GM19455 (cell line): ENCODE results near the gene ATG9B.
"Not testable (repeated sequence)": the region's sequence is repeated elsewhere in the genome, so short reads cannot be mapped to it uniquely, and the experiment has no call there.

Experiments
- ATAC-seq: cut with Tn5 transposase; IDR thresholded peaks from one replicate; pipeline ENCODE4 v1.9.1; 2021; ENCODE audit not compliant: unreplicated experiment

ATG9B gene

DNA sequence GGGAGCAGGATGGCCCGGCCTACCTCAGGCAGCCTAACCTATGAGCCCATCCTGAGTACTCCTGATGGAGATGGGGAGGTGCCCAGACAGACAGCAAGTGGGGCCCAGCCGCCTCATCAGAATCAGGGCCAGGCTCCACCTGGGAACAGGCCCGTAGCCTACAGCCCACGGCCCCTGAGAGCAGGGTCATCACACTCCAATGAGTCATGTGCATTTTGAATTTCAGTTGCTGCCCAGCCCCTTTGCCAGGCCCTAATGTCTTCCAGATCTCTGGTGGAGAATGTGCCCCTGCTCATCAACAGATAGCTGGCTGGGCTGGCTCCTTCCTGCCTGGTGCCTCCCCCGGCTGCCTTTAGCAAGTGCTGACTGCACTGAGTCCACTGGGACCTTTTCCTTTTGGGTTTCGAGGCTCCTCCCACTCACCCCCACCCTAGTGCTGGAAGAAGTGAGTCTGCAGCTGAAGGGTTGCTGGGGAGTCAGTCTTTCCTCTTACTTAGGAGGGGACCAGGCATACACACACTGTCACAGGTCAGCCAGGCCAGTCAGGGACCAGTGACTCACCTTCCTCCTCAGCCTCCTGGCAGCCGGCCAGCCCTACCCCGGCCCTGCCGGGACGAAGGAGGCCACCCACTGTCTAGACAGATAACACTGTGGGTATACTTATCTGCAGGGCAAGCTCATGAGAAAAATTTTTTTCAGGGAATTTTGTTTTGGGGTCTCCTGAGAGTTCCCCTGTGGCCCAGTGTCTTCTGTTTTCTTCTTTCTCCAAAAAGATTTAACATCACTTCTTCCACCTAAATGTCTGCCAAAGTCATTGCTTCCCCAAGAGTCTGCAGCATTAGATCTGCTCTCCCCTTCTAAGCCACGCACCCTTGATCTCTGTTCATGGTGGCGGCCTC, 14.9 kb upstream of the ATG9B start:
- no peak for ATAC-seq

DNA sequence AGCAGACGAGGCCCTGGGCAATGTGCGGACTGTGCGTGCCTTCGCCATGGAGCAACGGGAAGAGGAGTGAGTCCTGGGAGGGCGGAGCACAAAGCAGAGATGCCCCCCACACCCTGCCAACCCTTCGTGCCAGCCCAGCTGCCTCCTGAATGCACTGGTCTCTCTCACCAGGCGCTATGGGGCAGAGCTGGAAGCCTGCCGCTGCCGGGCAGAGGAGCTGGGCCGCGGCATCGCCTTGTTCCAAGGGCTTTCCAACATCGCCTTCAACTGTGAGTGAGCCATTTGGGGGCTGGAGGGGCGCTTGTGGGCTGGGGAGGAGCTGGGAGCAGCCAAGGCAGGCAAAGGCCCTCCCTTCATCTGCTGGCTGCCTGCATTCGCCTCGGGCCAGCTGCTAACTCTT, 11.6 kb upstream of the ATG9B start:
- no peak for ATAC-seq

DNA sequence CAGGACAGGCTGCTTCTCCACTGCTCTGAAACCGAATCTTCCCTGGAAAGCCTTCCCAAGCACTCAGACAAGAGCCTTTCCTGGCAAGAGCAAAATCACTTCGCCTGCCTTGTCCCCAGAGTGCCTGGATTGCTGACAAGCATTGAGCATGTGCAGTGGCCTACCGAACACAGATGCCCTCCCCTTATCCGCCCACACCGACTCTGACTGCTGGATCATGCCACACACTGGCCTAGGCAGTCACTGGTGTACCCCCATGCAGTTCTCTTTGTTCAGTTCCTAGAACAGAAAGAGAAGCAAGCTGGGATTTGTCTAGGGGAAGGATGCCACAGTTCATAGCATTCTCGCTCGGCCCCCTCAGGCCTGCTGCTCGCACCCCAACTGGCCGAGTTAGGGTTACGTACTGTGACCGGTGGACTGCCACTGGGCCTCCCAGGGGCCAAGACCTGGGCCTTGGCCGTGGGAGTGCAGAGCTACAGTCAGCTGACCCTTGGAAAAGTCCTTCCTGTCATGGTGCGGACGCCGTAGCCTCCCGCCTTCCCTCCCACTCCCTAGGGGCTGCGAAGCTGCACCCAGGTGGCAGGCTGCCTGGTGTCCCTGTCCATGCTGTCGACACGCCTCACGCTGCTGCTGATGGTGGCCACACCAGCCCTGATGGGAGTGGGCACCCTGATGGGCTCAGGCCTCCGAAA, 10.9 kb upstream of the ATG9B start:
- no peak for ATAC-seq

DNA sequence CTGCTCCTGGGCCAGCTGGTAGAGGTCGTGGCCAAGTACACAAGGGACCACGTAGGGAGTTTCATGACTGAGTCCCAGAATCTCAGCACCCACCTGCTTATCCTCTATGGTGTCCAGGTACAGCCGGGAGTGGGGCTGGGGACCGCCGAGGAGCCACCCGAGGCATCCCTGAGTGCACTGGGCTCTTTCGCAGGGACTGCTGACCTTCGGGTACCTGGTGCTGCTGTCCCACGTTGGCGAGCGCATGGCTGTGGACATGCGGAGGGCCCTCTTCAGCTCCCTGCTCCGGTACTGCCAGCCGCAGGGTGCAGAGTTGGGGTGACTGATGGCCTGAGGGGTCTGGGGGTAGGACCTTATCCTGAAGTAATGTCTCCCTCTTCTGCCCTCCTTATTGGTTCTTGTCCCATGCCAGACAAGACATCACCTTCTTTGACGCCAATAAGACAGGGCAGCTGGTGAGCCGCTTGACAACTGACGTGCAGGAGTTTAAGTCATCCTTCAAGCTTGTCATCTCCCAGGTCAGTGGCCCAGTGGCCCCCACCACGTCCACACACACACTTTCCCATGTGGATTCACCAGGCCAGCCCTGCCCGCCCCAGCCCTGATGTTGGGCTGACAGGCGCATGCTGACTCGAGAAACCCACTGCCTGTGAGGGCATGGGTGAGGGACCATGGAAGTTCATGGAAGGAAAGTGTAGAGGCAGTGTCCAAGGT, 10.2 kb upstream of the ATG9B start:
- no peak for ATAC-seq

DNA sequence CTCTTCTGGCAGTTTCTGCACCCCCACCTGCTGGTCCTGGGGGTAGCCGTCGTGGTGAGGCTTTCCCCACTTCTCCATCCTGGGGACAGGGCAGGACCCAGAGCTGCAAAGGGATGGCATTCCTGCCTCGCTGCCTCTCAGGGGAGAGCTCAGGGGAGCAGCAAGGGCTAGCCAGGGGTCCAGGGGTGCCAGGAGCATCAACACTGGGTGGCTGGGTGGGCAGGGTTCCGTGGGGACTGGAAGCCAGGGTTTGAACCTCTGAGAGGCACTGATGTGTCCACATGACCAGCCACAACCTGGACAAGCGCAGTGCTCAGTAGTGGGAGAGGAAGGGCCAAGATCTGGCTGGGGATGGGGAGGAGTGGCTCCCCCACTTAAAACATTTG, 9.6 kb upstream of the ATG9B start:
- no peak for ATAC-seq

DNA sequence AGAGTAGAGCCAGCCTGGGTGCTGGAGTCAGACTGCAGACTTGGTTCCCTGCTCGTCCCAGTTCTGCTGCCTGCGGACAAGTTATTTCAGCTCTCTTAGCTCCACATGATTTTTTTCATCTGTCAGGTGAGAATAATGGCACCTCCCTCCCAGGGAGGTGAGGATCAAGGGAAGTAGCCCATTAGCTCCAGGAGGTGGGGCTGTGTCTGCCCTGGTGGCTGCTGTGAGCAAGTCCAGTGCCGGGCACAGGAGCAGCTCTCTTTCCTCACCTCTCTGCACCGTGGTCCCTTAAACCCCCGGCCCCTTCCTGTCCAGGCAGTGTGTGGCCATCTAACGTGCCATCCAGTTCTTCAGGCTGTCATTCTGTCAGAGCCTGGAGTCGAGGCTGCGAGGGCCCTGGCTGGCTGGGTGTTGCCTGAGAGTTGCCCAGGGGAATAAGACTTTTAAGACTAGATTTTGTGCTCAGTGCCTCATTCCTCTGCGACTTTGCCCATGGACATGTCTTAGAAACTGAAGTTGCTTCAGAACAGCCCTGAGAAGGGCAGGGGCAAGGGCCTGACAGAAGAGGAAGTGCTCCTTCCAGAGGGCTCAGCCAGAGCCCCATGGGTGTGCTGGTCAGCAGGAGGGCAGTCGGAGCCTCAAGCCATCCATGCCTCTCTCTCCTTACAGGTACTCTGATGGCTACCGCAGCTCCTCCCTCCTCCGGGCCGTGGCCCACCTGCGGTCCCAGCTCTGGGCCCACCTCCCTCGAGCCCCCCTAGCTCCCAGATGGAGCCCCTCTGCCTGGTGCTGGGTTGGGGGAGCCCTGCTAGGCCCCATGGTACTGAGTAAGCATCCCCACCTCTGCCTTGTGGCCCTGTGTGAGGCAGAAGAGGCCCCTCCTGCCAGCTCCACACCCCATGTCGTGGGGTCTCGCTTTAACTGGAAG, 8.9 kb upstream of the ATG9B start:
- no peak for ATAC-seq

DNA sequence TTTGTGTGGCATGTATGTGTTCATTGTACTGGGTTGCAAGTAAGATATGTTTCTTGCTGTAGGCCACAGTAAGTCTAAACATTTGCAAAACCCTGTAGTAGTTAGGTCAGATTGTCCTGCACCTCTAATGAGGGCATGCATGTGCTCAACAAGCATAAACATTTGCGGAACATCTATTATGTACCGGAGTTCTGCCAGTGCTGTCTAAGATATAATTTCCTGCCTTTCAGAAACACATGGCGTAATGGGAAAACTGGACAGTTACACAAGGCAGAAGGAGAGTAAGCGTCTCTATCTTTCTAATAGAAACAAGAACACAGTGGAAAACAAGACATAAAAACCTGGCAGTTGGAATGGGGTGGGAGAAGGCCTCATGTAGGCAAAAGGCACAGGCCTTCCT, 6.7 kb upstream of the ATG9B start:
- no peak for ATAC-seq

DNA sequence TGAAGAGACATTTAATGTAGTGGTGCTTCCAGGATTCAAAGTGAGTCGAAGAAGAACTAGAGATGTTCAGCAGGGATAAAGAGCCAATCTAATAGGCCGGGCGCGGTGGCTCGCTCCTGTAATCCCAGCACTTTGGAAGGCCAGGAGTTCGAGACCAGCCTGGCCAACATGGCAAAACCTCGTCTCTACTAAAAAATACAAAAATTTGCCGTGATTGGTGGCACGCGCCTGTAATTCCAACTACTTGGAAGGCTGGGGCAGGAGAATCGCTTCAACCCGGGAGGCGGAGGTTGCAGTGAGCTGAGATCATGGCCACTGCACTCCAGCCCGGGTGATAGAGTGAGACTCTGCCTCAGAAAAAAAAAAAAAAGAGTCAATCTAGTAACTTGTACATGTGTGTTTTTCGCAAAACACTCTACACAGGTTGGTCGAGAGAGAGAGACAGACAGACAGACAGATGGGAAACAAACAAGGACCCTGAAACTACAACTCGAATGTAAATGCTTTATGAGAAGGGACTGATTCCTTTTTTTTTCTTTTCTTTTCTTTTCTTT, 4.7 kb upstream of the ATG9B start:
- ATAC-seq = no peak

DNA sequence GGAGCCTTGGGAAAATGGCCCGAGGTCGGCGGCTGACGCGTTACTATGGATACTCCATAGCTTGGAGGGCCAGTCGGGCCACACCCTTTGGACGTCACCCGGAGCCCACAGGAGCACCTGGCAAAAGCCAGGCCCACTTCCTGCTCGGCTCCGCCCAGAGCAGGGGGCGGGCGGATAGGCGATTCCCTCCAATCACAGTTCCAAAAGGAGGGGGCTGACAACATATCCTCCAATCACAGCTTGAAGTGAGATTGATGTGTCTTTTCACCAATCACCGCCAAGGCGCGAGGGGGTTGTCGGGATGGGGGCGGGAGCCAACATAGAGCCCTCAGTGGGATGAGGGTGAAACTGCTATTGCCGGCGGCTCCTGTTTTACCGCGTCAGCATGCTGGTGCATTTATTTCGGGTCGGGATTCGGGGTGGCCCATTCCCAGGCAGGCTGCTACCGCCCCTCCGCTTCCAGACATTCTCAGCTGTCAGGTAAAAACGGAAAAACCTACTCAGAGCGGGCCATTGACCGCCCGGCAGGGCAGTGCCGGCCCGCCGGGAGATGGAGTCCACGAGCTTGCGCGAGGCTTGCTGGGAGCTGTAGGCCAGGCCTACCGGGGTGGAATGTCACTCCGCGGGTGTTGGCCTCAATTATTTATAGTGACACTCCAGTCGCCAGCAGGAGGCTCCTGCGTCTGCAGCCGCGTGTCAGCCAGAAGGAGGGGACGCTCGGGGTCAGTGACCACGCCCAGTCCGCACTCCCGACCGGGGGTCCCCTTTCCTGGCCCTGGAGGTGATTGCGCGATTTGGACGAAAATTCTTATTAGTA, 4.0 kb upstream of the ATG9B start, which contains the start of gene ABCB8:
Gene ABCB8 (plus strand): TSS at position 320 of the 817 bp plus-strand sequence. CDS start 66 bp downstream, at position 386.
- ATAC-seq = peak; percentile 94

DNA sequence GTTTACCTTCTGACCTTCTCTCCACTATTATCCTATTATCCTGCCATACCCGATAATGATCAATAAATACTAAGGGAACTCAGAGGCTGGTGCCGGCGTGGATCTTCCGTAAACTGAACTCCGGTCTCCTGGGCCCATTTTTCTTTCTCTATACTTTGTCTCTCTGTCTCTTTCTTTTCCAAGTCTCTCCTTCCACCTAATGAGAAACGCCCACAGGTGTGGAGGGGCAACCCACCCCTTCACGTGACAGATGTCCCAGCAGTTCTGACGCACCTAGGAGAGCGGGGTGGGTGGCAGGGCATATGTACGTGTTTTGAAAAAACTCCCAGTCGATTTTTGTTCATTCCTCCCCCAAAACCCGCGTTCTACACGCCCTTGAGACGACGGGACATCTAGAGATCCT, 3.4 kb upstream of the ATG9B start:
- peak; percentile 9 for ATAC-seq

DNA sequence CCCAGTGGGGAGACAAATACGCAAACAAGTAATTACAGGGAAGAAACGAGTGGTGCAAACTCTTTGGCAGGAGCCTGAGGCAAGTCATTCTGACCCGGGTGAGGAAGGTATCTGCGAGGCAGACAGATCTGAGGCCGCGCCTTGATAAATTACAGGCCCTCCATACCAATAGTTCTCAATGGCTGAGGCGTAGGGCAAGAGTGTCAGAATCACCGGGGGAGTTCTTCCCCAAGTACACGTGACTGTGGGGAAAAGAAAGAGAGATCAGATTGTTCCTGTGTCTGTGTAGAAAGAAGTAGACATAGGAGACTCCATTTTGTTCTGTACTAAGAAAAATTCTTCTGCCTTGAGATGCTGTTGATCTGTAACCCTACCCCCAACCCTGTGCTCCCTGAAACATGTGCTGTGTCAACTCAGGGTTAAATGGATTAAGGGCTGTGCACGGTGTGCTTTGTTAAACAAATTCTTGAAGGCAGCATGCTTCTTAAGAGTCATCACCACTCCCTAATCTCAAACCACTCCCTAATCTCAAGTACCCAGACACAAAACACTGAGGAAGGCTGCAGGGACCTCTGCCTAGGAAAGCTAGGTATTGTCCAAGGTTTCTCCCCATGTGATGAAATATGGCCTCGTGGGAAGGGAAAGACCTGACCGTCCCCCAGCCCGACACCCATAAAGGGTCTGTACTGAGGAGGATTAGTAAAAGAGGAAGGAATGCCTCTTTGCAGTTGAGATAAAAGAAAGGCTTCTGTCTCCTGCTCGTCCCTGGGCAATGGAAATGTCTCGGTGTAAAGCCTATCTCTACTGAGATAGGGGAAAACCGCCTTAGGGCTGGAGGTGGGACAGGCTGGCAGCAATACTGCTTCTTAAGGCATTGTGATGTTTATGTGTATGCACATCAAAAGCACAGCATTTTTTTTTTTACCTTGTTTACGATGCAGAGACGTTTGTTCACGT, 2.8 kb upstream of the ATG9B start:
- not testable (repeated sequence) for ATAC-seq

DNA sequence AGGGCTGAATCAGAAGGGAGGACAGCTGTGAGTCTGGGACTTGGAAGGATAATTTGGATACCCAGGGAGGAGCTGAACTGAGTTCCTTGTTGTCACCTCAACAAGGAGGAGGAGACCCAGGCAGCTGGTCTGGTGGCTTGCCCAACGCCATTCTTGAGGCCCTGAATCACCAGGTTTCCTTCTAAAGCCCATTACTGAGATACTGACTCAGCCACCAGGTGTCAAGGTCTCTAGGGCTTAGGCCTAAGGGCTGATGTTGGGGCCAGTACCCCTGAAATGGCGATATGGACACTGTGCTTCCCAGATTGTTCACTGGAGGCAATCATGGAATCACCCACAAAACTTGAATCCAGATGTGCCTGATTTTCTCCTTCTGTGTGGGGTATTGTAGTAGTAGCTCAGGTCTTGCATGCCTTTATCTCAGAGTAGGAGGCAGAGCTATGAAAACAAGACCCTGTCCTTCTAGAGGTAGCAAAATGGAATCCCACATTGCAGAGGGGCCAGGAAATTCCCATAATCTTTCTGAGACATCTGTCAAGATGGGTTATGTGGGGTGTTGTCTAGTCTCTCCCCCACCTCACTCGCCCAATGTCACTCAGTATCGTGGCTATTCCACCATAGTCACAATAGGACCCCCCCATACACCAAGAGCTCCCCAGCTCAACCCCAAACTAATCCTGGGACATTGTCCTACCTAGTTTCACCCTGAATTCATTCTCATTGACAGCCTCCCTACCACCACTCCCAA, 1.8 kb upstream of the ATG9B start:
- no peak for ATAC-seq

DNA sequence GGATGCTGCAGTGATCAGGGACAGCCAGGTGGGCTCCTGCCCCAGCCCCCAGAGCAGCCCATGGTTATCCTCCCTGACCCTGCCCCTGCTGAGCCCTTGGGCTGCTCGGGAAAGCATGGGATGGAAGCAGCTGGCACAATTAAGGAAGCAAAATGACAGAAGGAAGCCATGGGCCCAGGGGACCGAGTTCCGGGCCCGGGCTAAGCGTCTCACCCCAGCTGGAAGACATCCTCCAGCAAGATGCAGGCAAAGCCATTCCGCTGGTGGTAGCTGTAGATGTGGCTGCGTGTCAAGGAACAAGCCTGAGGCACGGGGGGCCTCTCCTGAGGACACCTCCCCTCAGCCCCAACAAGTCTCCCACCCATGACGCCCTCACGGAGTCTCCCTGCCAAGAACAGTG, 1.1 kb downstream of the ATG9B start:
- ATAC-seq = no peak

DNA sequence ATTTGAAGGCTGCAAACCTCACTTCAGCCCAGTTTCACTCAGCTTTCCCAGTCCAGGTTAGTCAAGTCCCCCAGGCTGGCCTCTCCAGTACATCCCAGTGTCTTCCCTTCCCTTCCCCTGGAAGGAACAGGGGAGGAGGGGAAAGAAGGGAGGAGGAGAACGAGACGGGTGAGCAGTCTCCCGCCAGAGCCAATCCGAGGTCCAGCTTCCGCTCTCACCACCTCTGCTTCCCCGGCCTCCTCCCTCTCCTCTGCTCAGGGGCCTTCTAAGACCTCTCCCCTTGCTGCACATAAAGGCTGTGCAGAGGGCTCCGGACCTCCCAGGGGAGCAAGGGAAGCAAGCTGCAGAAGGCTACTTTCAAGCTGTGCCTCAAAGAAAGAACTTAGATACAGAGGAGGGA, 4.1 kb downstream of the ATG9B start:
- ATAC-seq = no peak

DNA sequence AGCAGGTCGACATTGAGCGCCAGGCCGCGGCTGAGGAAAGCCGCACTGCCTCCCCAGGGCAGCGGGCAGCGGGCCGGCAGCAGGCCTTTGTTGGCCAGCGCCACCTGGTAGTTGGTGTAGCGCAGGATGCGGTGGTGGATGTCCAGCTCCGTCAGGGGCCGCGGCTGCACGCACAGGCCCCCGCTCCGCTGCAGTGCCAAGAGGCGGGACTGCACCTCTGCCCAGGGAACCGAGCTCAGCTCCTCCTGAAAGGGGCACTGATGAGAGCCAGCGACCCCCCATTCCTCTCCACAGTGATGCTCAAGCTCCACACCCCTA, 5.2 kb downstream of the ATG9B start:
- ATAC-seq = no peak

DNA sequence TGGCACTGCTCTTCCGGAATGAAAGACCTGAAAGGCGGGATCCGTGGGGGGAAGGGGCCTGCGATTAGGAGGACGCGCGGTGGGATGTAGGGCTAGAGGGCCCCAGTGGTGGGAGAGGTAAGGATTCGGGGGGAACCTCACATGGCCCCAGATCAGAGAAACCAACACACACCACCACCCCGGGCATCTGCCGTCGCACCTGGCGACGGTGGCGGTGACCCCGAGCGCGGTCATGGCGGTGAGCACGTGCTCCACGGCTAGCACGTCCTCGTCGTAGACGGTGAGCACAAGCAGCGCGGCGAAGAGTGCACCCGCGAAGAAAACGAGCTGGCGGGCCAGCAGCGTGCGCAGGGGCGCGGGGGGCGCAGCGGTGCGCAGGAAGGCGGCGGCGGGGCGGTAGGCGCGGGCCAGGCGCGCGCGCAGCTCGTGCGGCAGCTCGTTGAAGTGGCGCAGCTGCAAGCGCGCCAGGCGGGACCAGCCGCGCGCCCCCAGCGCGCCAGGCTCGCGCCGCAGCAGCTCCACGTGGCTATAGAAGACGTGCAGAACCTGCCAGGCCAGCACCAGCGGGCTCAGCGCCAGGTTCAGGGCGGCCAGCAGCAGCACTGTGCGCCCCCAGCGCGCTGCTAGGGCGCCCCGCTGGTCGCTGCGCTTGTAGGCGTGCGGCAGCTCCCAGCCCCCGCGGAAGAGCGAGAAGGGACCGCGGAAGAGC, 5.7 kb downstream of the ATG9B start:
- no peak for ATAC-seq

DNA sequence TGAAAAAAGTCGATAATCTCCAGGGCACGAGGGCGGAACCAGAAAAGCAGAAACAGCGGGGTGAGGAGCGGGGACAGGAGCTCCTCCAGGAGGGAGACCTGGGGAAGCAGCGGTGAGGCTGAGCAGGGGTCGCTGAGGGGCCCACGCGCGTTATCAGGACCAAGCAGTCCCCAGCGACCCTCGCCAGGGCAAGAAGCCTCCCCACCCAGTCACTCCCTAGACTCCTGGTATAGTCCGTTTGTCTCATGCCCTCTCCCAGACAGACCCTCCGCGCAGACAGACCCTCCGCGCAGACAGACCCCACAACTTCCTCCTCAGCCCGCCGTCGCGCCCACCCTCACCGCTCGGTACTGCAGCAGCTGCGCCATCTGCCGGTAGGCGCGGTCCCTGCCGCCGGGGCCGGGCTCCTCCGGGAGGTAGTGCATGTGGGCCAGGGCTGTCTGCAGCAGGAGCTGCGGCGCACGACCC, 6.3 kb downstream of the ATG9B start:
- ATAC-seq = no peak
